Transverse colon (tissue), 4 donors: Measurements from ENCODE around the gene SLC2A9.

ENCODE experiments used
- CTCF ChIP-seq, 5 experiments: fragments of 200-600 bp in 3 of 5; fragments of 450-650 bp in 2 of 5; sonication (generic) in 3 of 5; IDR thresholded peaks; 1 replicate in 2 of 5; 2 replicates in 3 of 5; pipeline ENCODE4 v1.5.1; 2016 to 2017; ENCODE audit warnings: antibody characterized with exemption in 5 of 5, inconsistent platforms in 3 of 5, mild to moderate bottlenecking in 2 of 5, moderate library complexity in 1 of 5
- POLR2A ChIP-seq: fragments of 450-650 bp; IDR thresholded peaks from one replicate; pipeline ENCODE4 v1.6.1; 2016; ENCODE audit warnings: antibody characterized with exemption, mild to moderate bottlenecking, moderate library complexity
- POLR2AphosphoS5 ChIP-seq, 3 donors: sonication (generic); formaldehyde crosslinking; IDR thresholded peaks; one replicate each; pipeline ENCODE4 v1.6.1; 2016; ENCODE audit warnings: antibody characterized with exemption in 3 of 3

DNA sequence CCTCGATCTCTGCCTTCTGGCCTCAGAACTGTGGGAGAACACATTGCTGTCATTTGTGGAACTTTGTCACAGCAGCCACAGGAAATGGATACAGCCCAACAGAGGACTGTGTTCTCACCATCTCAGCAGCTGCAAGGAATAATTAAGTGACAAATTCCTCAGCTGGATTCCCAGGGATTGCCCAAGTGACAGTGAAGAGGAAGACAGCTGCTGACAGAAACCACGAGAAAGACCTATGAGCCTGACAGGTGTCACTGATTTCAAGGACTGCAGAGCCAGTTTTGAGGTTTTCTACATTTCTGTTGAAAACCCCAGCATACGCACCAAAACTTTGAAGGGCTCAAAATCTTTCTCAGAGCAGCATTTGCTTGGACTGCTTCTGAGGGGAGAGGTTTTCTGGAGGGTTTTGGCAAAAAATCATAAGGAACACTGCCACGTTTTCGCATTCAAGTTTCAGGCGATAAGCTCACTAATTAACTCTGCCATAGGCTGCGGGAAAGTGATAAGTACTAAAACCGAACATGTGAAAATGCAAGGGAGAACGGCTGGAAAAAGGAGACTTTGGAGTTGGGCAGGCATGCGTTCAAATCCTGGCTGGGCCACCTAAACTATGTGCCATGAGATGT lies 151.0 kb downstream of the SLC2A9 start:
- TF ChIP-seq POLR2AphosphoS5 (IDR thresholded peaks at IDR 0.05) (no peak), CTCF (IDR thresholded peaks at IDR 0.05) (no peak), POLR2A (no peak)
